Measurements from ENCODE around the gene GUCA1C. TPM values are rescaled to one million over a fixed set of nuclear protein-coding genes. Genes with fewer than 3 reads are reported as not detected.
A peak's percentile ranks its signal among the peaks of the same experiment; 100 is the strongest.

Gene GUCA1C
- total RNA-seq, 1 donor from 2014 or later, result not detected

DNA sequence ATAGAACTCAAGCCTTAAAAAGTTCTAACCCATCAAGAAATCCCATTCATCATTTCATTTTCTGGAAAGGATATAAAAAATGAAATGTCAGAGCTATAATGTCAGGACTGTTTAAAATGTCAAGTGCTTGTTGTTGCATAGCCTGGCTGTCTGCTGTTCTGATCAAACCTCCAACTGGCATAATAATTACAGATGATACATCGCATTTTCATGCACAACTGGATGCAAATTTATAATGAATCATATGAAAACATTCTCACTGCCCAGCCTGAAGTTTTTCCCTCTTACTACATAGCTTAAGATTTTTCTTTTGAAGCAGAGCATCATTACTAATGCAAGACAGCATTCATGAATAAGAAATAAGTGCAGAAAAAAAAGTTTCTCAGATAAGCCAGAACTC is 46.5 kb downstream of the GUCA1C start:
- ATAC-seq, result no peak

DNA sequence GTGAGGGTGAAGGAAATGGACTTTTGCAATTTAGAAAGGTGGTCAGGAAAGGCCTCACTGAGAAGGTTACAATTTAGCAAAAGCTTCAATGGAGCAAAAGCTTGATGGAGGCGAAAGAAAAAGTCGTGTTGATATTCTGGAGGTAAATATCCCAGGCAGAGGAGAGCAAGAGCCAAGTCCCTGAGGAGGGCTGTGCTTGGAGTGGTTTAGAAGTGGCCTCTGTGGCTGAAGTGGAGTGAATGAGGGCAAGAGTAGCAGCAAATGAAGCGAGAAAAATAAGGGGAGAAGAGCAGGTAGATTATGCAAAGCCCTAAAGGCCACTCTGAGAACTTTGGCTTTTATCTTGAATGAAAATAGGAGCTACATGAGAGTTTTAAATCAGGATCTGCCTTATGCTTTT is 54.1 kb downstream of the GUCA1C start:
- no peak for ATAC-seq

GRCh38 chr3:108897883-108898282 is 55.8 kb downstream of the GUCA1C start:
- ATAC-seq, result no peak

DNA sequence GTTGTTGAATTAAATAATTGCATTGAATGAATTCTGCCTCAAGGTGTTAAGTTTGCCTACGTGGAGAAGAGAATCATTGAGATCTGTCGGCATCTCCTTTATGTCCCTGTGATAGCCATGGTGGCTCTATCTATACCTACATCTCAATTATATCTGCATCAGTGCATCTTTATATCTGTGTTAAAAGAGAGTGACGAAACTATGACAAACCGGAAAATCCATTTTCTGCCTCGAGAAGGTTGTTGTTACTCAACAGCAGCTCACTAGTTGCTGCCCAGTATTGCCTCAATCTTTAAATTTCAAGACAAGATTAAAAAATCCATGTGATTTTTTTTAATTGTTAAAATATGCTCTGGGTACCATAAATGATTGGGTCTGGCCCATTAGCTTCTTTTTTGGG is 58.7 kb downstream of the GUCA1C start:
- ATAC-seq, result no peak

GRCh38 chr3:108891833-108892232 is 61.8 kb downstream of the GUCA1C start:
- no peak for ATAC-seq

- ATAC-seq, result no peak
Observed at GRCh38 chr3:108887777-108888176, 65.9 kb downstream of the GUCA1C start.

GRCh38 chr3:108887121-108887520 is 66.6 kb downstream of the GUCA1C start:
- no peak for ATAC-seq

DNA sequence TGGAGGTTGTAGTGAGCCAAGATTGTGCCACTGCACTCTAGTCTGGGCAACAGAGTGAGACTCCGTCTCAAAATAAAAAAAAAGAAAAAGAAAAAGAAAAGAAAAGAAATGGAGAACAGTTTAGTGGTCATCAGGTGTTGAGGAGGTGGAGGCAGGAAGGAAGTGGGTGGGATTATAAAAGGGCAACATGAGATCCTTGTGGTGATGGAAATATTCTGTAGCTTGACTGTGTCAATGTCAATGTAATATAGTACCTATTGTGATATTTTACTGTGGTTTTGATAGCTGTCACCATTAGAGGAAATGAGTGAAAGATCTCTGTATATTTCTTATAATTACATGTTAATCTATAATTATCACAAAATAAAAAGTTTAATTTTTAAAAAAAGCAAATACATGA is 70.3 kb downstream of the GUCA1C start:
- no peak for ATAC-seq

DNA sequence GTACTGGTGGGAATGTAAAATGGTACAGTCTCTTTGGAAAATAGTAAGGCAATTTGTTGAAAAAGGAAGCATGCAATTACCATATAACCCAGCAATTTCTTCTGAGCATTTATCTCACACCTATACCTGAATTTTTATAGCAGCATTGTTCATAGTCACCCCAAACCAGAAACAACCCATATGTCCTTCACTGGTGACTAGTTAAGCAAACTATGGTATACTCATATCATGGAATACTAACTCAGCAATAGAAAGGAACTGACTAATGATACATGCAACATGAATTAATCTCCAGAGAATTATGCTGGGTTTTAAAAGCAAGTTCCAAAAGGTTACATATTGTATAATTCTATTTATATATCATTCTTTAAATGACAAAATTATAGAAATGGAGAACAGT is 70.9 kb downstream of the GUCA1C start:
- ATAC-seq, result no peak

GRCh38 chr3:108879915-108880314 is 73.8 kb downstream of the GUCA1C start:
- ATAC-seq, result no peak

DNA sequence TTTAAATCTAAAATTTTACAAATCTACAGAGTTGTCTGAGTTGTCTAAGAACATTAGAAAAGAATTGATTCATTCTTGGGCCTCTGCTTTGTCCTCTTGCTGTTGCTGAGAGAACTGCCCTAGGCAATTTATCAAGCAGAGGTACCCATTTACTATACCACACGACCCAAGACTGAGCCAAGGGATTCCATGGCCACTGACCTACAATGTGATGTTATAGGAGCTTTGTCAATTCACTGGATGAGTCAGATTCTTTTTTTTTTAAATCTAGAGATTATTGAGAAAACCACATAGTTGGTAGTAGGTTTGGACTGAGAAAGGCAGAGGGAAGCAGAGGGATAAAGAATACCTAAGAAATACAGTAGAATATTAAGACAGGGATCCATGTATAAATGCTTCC is 75.8 kb downstream of the GUCA1C start:
- no peak for ATAC-seq

GRCh38 chr3:108863799-108864135 is 89.9 kb downstream of the GUCA1C start:
- no peak for ATAC-seq

DNA sequence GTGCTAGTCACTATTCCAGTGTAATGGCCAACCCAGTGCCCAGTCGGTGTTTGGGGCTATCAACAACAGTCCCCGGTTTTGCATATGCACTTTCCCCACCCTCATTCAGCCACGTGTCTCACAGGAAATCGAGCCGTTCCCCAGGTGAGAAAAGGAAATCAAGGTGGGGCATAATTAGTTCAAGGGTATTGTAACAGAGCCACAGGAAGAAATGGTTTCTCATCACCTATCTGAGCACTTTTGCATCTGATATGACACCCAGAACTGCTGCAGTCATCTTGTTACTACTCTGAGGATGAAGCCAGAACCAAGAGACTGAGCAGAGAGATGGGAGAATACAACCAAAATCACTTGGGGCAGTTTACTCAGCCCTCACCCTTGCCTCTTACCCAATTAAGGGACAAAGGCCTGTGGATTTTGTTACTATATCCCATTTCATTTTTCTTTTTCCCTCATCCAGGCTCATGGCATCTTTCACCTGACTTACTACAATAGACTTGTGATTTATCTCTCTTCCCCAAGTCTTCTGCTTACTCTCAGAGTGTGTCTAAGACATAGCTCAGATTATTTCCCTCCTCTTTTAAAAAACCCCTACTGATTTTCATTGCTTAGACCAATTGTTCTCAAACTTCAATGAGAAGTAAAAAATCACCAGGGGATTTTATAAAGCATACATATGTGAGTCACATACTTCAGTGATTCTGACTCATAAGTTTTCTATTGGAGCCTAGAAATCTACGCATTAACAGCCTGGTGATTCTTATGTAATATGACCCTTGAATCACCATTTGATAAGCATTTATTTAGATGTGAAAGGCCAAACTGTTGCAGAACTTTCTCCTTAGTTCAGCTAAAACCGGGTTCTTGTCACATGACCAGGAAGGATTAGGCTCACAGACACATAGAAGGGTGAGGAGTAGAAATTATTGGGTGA is 90.5 kb downstream of the GUCA1C start:
- ATAC-seq, result peak; percentile 84

- no peak for ATAC-seq
Observed at GRCh38 chr3:108861401-108861800, 92.3 kb downstream of the GUCA1C start.

Other genes with a start within 250 kb of the GUCA1C start
- not detected for gene RETNLB, start 196.5 kb downstream of the GUCA1C start, total RNA-seq
- gene TRAT1, start 131.1 kb downstream of the GUCA1C start, total RNA-seq, result 0.20 TPM
- gene MORC1, start 164.3 kb upstream of the GUCA1C start, total RNA-seq, result not detected
- not detected for gene C3orf85, start 182.8 kb upstream of the GUCA1C start, total RNA-seq